Measurements from ENCODE around the gene SLC9A9. TPM values are rescaled to one million over a fixed set of nuclear protein-coding genes. Genes with fewer than 3 reads are reported as not detected.

SLC9A9 gene
- polyA plus RNA-seq, 1 donor (not counting 4 experiments of a cell fraction or from before 2014, with no cell fraction given) = 5.2 TPM

DNA sequence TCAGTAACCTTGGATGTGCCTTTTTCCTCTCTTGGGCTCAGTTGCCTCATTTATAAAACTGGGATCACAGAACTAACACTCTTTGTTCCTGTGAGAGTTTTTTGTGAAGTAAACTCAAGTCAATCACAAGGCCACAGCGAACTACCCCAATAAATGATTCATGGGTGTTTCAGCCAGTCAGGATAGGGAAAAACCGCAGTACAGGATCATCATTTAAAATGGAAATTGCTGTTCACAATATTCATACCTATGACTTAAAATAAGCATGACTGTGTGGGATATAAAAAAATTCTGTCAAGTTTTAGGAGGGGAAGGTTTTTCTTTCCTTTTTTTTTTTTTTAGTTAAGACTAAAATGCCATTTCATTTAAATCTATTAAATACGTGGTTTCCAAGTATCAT lies 490.6 kb downstream of the SLC9A9 start:
- no peak for DNase-seq (ENCODE audit: low read depth, low spot score)
- H3K4me2 ChIP-seq (ENCODE audit: control insufficient read depth, extremely low read depth, insufficient read depth, low read depth, low read length) = no peak overlapping the region
- H2AFZ ChIP-seq (ENCODE audit: control insufficient read depth, low read length) = no peak overlapping the region
- no peak for FAIRE-seq
- H3K9ac ChIP-seq (ENCODE audit: control insufficient read depth, extremely low read depth, insufficient read depth, low read length) = no peak overlapping the region
- H3K4me3 ChIP-seq (ENCODE audit: control insufficient read depth in 2 of 3, extremely low read depth in 1 of 3, insufficient read depth in 2 of 3, low read depth in 1 of 3, low read length in 3 of 3) = no peak overlapping the region
- no peaks in the 10 kb centered on the region for H3K36me3 ChIP-seq (ENCODE audit: control insufficient read depth in 2 of 2, extremely low read depth in 1 of 2, insufficient read depth in 2 of 2, low read length in 2 of 2)
- no peaks in the 10 kb centered on the region for H3K9me3 ChIP-seq (ENCODE audit: control insufficient read depth, low read depth, low read length)
- dilution Hi-C loops (cut with MboI; ENCODE audit: extremely low pct_ligation_motif_present, low sequenced_read_pairs) = no loop called here
- TF ChIP-seq EZH2 (IDR thresholded peaks at IDR 0.05; ENCODE audit: low read length) = no peak
- TF ChIP-seq, protein P1, sequence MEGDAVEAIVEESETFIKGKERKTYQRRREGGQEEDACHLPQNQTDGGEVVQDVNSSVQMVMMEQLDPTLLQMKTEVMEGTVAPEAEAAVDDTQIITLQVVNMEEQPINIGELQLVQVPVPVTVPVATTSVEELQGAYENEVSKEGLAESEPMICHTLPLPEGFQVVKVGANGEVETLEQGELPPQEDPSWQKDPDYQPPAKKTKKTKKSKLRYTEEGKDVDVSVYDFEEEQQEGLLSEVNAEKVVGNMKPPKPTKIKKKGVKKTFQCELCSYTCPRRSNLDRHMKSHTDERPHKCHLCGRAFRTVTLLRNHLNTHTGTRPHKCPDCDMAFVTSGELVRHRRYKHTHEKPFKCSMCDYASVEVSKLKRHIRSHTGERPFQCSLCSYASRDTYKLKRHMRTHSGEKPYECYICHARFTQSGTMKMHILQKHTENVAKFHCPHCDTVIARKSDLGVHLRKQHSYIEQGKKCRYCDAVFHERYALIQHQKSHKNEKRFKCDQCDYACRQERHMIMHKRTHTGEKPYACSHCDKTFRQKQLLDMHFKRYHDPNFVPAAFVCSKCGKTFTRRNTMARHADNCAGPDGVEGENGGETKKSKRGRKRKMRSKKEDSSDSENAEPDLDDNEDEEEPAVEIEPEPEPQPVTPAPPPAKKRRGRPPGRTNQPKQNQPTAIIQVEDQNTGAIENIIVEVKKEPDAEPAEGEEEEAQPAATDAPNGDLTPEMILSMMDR (optimal IDR thresholded peaks at IDR 0.05 in 1 of 3, IDR thresholded peaks at IDR 0.05 in 1 of 3, conservative IDR thresholded peaks at IDR 0.05 in 1 of 3; ENCODE audit: extremely low read depth in 1 of 3, insufficient read depth in 2 of 3, low read length in 3 of 3) = no peak
- no peak overlapping the region for H3K27ac ChIP-seq (ENCODE audit: control insufficient read depth, insufficient read depth, low read length)
- H3K4me1 ChIP-seq (ENCODE audit: control insufficient read depth, extremely low read depth, insufficient read depth, low read length) = no peaks in the 10 kb centered on the region
- H4K20me1 ChIP-seq (ENCODE audit: control insufficient read depth, extremely low read depth, insufficient read depth, low read length) = no peaks in the 10 kb centered on the region
- no peaks in the 10 kb centered on the region for H3K9me1 ChIP-seq (ENCODE audit: control insufficient read depth, extremely low read depth, insufficient read depth, low read length)
- no peaks in the 10 kb centered on the region for H3K79me2 ChIP-seq (ENCODE audit: control insufficient read depth, insufficient read depth, low read length)
- no peaks in the 10 kb centered on the region for H3K27me3 ChIP-seq (ENCODE audit: control insufficient read depth, extremely low read depth, insufficient read depth, low read length)

DNA sequence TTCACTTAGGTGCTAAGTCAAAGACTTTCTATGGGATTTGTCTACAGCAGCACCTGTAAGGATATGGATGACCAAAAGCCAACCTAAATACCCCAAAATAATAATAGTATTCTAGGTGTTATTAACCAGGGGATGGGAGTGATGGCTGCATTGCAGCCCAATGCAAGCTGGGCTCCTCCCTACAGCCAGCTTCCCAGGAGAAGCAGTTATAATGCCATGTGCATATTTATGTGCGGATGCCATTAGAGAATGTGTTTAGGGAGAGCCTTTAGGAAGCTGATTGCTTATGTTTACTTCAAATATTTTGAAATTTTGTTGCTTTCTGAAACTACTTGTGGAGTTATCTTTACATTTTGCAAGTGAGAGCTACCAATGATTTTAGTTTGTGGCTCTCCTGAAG lies 491.4 kb downstream of the SLC9A9 start:
- H3K4me2 ChIP-seq (ENCODE audit: control insufficient read depth, extremely low read depth, insufficient read depth, low read depth, low read length) = no peak overlapping the region
- no peak overlapping the region for H2AFZ ChIP-seq (ENCODE audit: control insufficient read depth, low read length)
- FAIRE-seq (no peak), DNase-seq (ENCODE audit: low read depth, low spot score) (no peak)
- H3K27ac ChIP-seq (ENCODE audit: control insufficient read depth, insufficient read depth, low read length) = no peak overlapping the region
- H3K9me3 ChIP-seq (ENCODE audit: control insufficient read depth, low read depth, low read length) = no peaks in the 10 kb centered on the region
- no peaks in the 10 kb centered on the region for H3K9me1 ChIP-seq (ENCODE audit: control insufficient read depth, extremely low read depth, insufficient read depth, low read length)
- H4K20me1 ChIP-seq (ENCODE audit: control insufficient read depth, extremely low read depth, insufficient read depth, low read length) = no peaks in the 10 kb centered on the region
- TF ChIP-seq EZH2 (IDR thresholded peaks at IDR 0.05; ENCODE audit: low read length) = no peak
- TF ChIP-seq, protein P1 (optimal IDR thresholded peaks at IDR 0.05 in 1 of 3, IDR thresholded peaks at IDR 0.05 in 1 of 3, conservative IDR thresholded peaks at IDR 0.05 in 1 of 3; ENCODE audit: extremely low read depth in 1 of 3, insufficient read depth in 2 of 3, low read length in 3 of 3) = no peak
- no peak overlapping the region for H3K4me3 ChIP-seq (ENCODE audit: control insufficient read depth in 2 of 3, extremely low read depth in 1 of 3, insufficient read depth in 2 of 3, low read depth in 1 of 3, low read length in 3 of 3)
- no peaks in the 10 kb centered on the region for H3K4me1 ChIP-seq (ENCODE audit: control insufficient read depth, extremely low read depth, insufficient read depth, low read length)
- H3K79me2 ChIP-seq (ENCODE audit: control insufficient read depth, insufficient read depth, low read length) = no peaks in the 10 kb centered on the region
- dilution Hi-C loops (cut with MboI; ENCODE audit: extremely low pct_ligation_motif_present, low sequenced_read_pairs) = no loop called here
- no peak overlapping the region for H3K9ac ChIP-seq (ENCODE audit: control insufficient read depth, extremely low read depth, insufficient read depth, low read length)
- no peaks in the 10 kb centered on the region for H3K36me3 ChIP-seq (ENCODE audit: control insufficient read depth in 2 of 2, extremely low read depth in 1 of 2, insufficient read depth in 2 of 2, low read length in 2 of 2)
- H3K27me3 ChIP-seq (ENCODE audit: control insufficient read depth, extremely low read depth, insufficient read depth, low read length) = no peaks in the 10 kb centered on the region

Measured in keratinocyte (primary cell).